ENCODE measurements around the gene COLGALT1. TPM values are rescaled to one million over a fixed set of nuclear protein-coding genes. Genes with fewer than 3 reads are reported as not detected.
A peak's percentile ranks its signal among the peaks of the same experiment; 100 is the strongest.
"Not testable (repeated sequence)": the region's sequence is repeated elsewhere in the genome, so short reads cannot be mapped to it uniquely, and the experiment has no call there.

The COLGALT1 gene
- total RNA-seq: 113 to 146 TPM (median 140 TPM) in 3 replicates
- long read RNA-seq, transcript COLGALT1-202 (2 exons, 2,941 nt): minor isoform, 6 of 284 reads
- long read RNA-seq, transcript COLGALT1-201 (12 exons, 3,704 nt): major isoform, 216 of 284 reads
- long read RNA-seq, partial matches to known transcripts: 42 of 284 reads
- long read RNA-seq, other reads (novel, unspliced or antisense): 20 of 284 reads

GRCh38 chr19:17555480-17555928 lies at the start of gene COLGALT1:
TSS of gene COLGALT1 (plus strand) at chr19:17555649. CDS start at chr19:17555714, 65 bp downstream.
- H3K27ac Mint-ChIP-seq (ENCODE audit: unreplicated experiment): peak within 1 kb of the TSS; percentile 66
- H3K4me3 Mint-ChIP-seq (ENCODE audit: unreplicated experiment): peak within 1 kb of the TSS; percentile 79
- H3K27me3 Mint-ChIP-seq (ENCODE audit: low read depth): no peaks in the 10 kb centered on the region
- DNase-seq (ENCODE audit: low spot score): peak; percentile 99
- H3K9me3 Mint-ChIP-seq (ENCODE audit: low read depth): no peaks in the 10 kb centered on the region
- H3K4me1 Mint-ChIP-seq (ENCODE audit: low read depth): peaks cover 29% of the 10 kb centered on the region
- peaks cover 12% of the 10 kb centered on the region for H3K36me3 Mint-ChIP-seq (ENCODE audit: low read depth)
- no peak for TF ChIP-seq CTCF (IDR thresholded peaks at IDR 0.05)

GRCh38 chr19:17506745-17507144 lies 48.7 kb upstream of the COLGALT1 start:
- DNase-seq (ENCODE audit: low spot score): no peak
- Mint-ChIP-seq H3K36me3 (ENCODE audit: low read depth) (peaks cover 5% of the 10 kb centered on the region), H3K27me3 (ENCODE audit: low read depth) (no peaks in the 10 kb centered on the region), H3K4me1 (ENCODE audit: low read depth) (peaks cover 35% of the 10 kb centered on the region), H3K4me3 (ENCODE audit: unreplicated experiment) (no peak overlapping the region), H3K9me3 (ENCODE audit: low read depth) (no peaks in the 10 kb centered on the region), H3K27ac (ENCODE audit: unreplicated experiment) (no peak overlapping the region)
- TF ChIP-seq CTCF (IDR thresholded peaks at IDR 0.05): no peak

GRCh38 chr19:17508558-17508933 lies 46.9 kb upstream of the COLGALT1 start:
- not testable (repeated sequence) for H3K27me3 Mint-ChIP-seq (ENCODE audit: low read depth); H3K36me3 Mint-ChIP-seq (ENCODE audit: low read depth); H3K9me3 Mint-ChIP-seq (ENCODE audit: low read depth); DNase-seq (ENCODE audit: low spot score)
- Mint-ChIP-seq H3K4me1 (ENCODE audit: low read depth) (peaks cover 41% of the 10 kb centered on the region), H3K4me3 (ENCODE audit: unreplicated experiment) (peak overlapping the region; percentile 37), H3K27ac (ENCODE audit: unreplicated experiment) (peak overlapping the region; percentile 99)

- Mint-ChIP-seq H3K27me3 (ENCODE audit: low read depth) (no peaks in the 10 kb centered on the region), H3K4me1 (ENCODE audit: low read depth) (peaks cover 45% of the 10 kb centered on the region), H3K27ac (ENCODE audit: unreplicated experiment) (peak overlapping the region; percentile 97), H3K36me3 (ENCODE audit: low read depth) (peaks cover 5% of the 10 kb centered on the region), H3K4me3 (ENCODE audit: unreplicated experiment) (peak overlapping the region; percentile 89), H3K9me3 (ENCODE audit: low read depth) (no peaks in the 10 kb centered on the region)
- no peak for DNase-seq (ENCODE audit: low spot score)
- no peak for TF ChIP-seq CTCF (IDR thresholded peaks at IDR 0.05)
Measured at GRCh38 chr19:17510220-17510993, 45.0 kb upstream of the COLGALT1 start.

GRCh38 chr19:17511724-17512573 lies 43.5 kb upstream of the COLGALT1 start:
- H3K27ac Mint-ChIP-seq (ENCODE audit: unreplicated experiment): peak overlapping the region; percentile 57
- peak; percentile 54 for TF ChIP-seq CTCF (IDR thresholded peaks at IDR 0.05)
- H3K27me3 Mint-ChIP-seq (ENCODE audit: low read depth): no peaks in the 10 kb centered on the region
- H3K4me3 Mint-ChIP-seq (ENCODE audit: unreplicated experiment): peak overlapping the region; percentile 89
- H3K9me3 Mint-ChIP-seq (ENCODE audit: low read depth): peaks cover under 1% of the 10 kb centered on the region
- DNase-seq (ENCODE audit: low spot score): peak; percentile 96
- peaks cover 45% of the 10 kb centered on the region for H3K4me1 Mint-ChIP-seq (ENCODE audit: low read depth)
- H3K36me3 Mint-ChIP-seq (ENCODE audit: low read depth): peaks cover 10% of the 10 kb centered on the region

All from chondrocyte (in vitro differentiated cells).